ENCODE data around the gene BLOC1S3.

DNA sequence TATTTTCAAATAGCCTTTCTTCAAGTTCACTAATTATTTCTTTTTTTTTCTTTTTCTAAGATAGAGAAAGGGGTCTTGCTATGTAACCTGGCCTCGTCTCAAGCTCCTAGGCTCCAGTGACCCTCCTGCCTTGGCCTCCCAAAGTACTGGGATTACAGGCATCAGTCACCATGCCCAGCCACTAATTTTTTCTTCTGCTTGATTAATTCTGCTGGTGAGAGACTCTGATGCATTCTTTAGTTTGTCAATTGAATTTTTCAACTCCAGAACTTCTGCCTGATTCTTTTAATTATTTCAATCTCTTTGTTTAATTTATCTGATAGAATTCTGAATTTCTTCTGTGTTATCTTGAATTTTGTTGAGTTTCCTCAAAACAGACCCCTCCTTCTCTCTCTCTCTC lies 11.4 kb downstream of the BLOC1S3 start:
- TF ChIP-seq, protein P1, sequence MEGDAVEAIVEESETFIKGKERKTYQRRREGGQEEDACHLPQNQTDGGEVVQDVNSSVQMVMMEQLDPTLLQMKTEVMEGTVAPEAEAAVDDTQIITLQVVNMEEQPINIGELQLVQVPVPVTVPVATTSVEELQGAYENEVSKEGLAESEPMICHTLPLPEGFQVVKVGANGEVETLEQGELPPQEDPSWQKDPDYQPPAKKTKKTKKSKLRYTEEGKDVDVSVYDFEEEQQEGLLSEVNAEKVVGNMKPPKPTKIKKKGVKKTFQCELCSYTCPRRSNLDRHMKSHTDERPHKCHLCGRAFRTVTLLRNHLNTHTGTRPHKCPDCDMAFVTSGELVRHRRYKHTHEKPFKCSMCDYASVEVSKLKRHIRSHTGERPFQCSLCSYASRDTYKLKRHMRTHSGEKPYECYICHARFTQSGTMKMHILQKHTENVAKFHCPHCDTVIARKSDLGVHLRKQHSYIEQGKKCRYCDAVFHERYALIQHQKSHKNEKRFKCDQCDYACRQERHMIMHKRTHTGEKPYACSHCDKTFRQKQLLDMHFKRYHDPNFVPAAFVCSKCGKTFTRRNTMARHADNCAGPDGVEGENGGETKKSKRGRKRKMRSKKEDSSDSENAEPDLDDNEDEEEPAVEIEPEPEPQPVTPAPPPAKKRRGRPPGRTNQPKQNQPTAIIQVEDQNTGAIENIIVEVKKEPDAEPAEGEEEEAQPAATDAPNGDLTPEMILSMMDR (IDR thresholded peaks at IDR 0.05), result no peak
- TF ChIP-seq POLR2A (IDR thresholded peaks at IDR 0.05), result no peak

Data from right lobe of liver (tissue), 4 donors.